ENCODE measurements around the gene LIPA. TPM values are rescaled to one million over a fixed set of nuclear protein-coding genes. Genes with fewer than 3 reads are reported as not detected.

LIPA gene
- total and polyA plus RNA-seq, 7 donors: 23.1 to 240 (median 35.3) TPM

DNA sequence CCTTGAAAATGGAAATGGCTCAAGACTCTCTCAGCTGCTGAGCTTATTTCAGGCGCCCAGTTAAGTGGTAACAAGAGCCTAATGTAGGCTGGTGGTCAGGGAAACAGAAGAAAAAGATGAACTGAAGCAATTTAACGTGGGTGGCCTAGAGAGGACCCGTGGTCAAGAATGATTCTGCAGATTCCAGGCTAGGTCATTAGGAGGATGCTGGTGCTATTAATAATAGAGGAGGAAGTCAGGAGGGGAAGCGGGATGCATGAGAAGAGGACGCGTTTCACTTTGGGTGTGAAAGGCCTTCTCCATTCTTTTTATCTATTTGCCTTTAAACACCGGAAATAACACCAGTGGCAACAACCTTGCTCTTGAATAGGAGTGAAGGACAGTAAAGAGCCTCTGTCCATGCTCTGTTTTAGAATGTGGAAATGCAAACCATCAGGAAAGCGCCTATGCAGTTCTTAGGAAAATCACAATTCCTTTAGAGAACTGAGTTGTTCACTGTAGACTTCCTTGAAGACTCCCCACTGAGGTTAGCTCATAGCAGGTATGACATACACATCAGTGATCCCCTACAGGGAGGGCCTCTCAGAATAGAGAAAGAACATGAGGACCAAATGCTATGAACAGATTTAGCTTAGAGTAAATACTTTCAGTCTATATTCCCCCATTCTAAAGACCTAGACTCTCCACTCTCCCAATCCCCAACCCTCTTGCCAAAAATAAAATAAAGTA, 8.6 kb downstream of the LIPA start:
- Histone ChIP-seq H3K27ac (peak overlapping the region in 1 of 4 donors; percentile 22), H3K4me3 (no peak overlapping the region), H3K4me1 (no peaks in the 10 kb centered on the region), H3K36me3 (peaks cover 0 to 35% (median 4%) of the 10 kb centered on the region in 4 donors), H3K27me3 (no peaks in the 10 kb centered on the region), H3K9me3 (no peaks in the 10 kb centered on the region)
- WGBS, 2 donors: 45 to 79% methylated on average over 8 of the region's 8 CpGs
- TF ChIP-seq POLR2A (IDR thresholded peaks at IDR 0.05) (no peak), POLR2AphosphoS5 (IDR thresholded peaks at IDR 0.05) (no peak), EP300 (IDR thresholded peaks at IDR 0.05) (no peak)
- TF ChIP-seq, protein P1, sequence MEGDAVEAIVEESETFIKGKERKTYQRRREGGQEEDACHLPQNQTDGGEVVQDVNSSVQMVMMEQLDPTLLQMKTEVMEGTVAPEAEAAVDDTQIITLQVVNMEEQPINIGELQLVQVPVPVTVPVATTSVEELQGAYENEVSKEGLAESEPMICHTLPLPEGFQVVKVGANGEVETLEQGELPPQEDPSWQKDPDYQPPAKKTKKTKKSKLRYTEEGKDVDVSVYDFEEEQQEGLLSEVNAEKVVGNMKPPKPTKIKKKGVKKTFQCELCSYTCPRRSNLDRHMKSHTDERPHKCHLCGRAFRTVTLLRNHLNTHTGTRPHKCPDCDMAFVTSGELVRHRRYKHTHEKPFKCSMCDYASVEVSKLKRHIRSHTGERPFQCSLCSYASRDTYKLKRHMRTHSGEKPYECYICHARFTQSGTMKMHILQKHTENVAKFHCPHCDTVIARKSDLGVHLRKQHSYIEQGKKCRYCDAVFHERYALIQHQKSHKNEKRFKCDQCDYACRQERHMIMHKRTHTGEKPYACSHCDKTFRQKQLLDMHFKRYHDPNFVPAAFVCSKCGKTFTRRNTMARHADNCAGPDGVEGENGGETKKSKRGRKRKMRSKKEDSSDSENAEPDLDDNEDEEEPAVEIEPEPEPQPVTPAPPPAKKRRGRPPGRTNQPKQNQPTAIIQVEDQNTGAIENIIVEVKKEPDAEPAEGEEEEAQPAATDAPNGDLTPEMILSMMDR (IDR thresholded peaks at IDR 0.05): no peak
- intact Hi-C loops (cut with DNase I): no loop called here
- DNase-seq: no peak

DNA sequence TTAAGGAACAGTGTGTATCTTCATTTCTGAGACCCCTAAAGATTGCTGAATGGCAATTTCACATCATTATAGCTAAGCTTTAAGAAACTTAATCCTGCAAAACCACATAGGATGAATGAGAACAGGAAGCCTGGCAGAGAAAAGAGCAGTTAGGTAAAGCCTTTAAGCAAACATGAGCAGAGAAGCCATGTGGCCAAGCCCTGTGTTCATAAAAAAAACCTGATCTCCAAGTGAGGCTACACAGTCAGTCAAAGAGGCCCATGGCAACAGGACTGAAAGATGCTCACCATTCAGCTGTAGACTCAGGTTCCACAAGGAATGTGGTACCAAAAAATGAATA, 9.3 kb downstream of the LIPA start:
- Histone ChIP-seq H3K27ac (peak overlapping the region in 1 of 4 donors; percentile 22), H3K4me1 (no peaks in the 10 kb centered on the region), H3K9me3 (no peaks in the 10 kb centered on the region), H3K4me3 (no peak overlapping the region), H3K36me3 (peaks cover 0 to 35% (median 4%) of the 10 kb centered on the region in 4 donors), H3K27me3 (no peaks in the 10 kb centered on the region)
- intact Hi-C loops (cut with DNase I): no loop called here
- DNase-seq: no peak
- TF ChIP-seq POLR2AphosphoS5 (IDR thresholded peaks at IDR 0.05) (no peak), POLR2A (IDR thresholded peaks at IDR 0.05) (no peak), EP300 (IDR thresholded peaks at IDR 0.05) (no peak)
- TF ChIP-seq, protein P1 (IDR thresholded peaks at IDR 0.05): no peak

DNA sequence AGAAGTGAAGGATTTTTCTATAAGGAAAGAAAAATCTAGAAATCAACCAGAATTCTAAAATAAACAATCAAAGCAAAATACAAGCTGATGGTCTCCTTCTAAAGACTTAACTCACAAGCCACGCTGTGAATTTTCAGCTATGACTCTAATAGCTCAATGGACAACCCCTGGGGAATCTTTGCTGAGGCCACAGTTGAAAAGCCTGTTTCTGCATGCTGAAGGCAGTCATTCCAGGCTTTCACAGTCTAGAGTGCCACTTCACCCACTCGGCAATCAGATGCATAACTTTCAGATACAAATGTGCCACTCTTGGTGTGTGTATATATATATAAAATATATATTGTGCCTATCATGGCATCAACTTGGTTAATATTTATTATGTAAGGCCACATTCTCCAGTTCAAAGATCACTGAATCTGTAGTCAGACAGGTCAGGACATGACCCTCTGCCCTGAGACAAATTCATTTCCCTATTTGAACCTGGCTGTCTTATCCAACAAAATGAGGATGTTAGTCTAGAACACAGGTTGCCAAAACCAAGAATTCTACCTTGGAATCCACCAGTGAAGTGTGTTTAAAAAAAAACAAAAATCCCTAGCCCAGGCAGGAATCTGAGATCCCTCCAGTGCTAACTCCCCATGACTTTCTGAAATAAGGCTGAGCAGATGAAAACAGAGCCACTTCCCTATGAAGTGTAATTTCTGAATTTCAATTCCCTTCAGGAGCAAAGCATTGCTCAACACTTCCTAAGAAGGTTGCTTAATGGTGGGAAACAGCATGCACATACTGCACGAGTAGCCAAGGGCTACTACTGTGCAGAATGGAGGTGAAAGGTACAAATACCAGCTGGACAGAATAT, 9.9 kb downstream of the LIPA start:
- peaks cover 0 to 35% (median 4%) of the 10 kb centered on the region in 4 donors for H3K36me3 ChIP-seq
- DNase-seq: no peak
- no peaks in the 10 kb centered on the region for H3K9me3 ChIP-seq
- WGBS, 2 donors: 77 to 79% methylated on average over 3 of the region's 3 CpGs
- no peaks in the 10 kb centered on the region for H3K27me3 ChIP-seq
- intact Hi-C loops (cut with DNase I): no loop called here
- TF ChIP-seq, protein P1 (IDR thresholded peaks at IDR 0.05): no peak
- TF ChIP-seq POLR2AphosphoS5 (IDR thresholded peaks at IDR 0.05) (peak in 1 of 4 donors; percentile 47), EP300 (IDR thresholded peaks at IDR 0.05) (no peak), POLR2A (IDR thresholded peaks at IDR 0.05) (no peak)
- H3K4me3 ChIP-seq: no peak overlapping the region
- H3K27ac ChIP-seq: peak overlapping the region in 2 of 4 donors; percentile 10 to 22
- H3K4me1 ChIP-seq: no peaks in the 10 kb centered on the region

DNA sequence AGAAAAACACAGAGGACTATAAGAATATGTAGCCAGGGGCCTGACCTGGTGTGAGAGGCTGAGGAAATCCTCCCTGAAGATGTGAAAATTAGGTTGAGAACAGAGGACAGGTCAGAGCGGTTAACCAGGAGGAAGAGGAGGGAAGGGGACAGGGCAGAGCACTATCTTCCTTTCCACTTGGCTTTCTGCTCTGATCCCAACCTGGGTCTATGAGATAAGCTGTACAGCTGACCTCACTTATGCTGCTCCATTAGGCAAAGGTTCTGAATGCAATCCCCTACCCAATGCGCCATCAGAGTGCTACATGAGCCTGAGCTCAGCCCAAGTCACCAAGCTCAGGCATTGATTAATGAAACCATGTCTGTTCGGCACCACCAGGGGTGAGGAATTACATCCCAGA, 10.5 kb downstream of the LIPA start:
- Histone ChIP-seq H3K4me3 (no peak overlapping the region), H3K27ac (peak overlapping the region in 1 of 4 donors; percentile 10), H3K9me3 (no peaks in the 10 kb centered on the region), H3K36me3 (peaks cover 0 to 35% (median 4%) of the 10 kb centered on the region in 4 donors), H3K27me3 (no peaks in the 10 kb centered on the region), H3K4me1 (no peaks in the 10 kb centered on the region)
- DNase-seq: no peak
- TF ChIP-seq, protein P1 (IDR thresholded peaks at IDR 0.05): no peak
- no peak for TF ChIP-seq EP300 (IDR thresholded peaks at IDR 0.05)
- no peak for TF ChIP-seq POLR2A (IDR thresholded peaks at IDR 0.05)
- no peak for TF ChIP-seq POLR2AphosphoS5 (IDR thresholded peaks at IDR 0.05)
- intact Hi-C loops (cut with DNase I): no loop called here
- 96 to 97% methylated on average over 3 of the region's 3 CpGs for WGBS, 2 donors
